Small intestine (tissue), 7 donors: ENCODE results near the gene PHLDB1. TPM values are rescaled to one million over a fixed set of nuclear protein-coding genes. Genes with fewer than 3 reads are reported as not detected.

Experiments
- DNase-seq, 2 donors: peaks; one replicate each; pipeline versions ENCODE4 v3.0.0 to v3.0.0-alpha.2; 2013
- FAIRE-seq: peaks from 2 replicates; lab custom pipeline; 2012; peaks lifted over from hg19 to GRCh38; lab: Jason Lieb, UNC
- H3K27ac ChIP-seq, 3 donors: one replicate each; pipeline ENCODE4 v1.5.1; 2013; ENCODE audit warnings: low read length in 2 of 3, mild to moderate bottlenecking in 2 of 3, control low read depth in 1 of 3, inconsistent platforms in 1 of 3, low read depth in 1 of 3, moderate library complexity in 1 of 3
- H3K27me3 ChIP-seq, 3 donors: one replicate each; pipeline ENCODE4 v1.6.1; 2013; ENCODE audit warnings: low read length in 3 of 3, inconsistent platforms in 1 of 3; ENCODE audit not compliant: control insufficient read depth in 3 of 3, insufficient read depth in 3 of 3
- H3K36me3 ChIP-seq, 3 donors: one replicate each; pipeline ENCODE4 v1.6.1; 2013; ENCODE audit warnings: low read length in 3 of 3, inconsistent platforms in 1 of 3, low read depth in 1 of 3, mild to moderate bottlenecking in 1 of 3, moderate library complexity in 1 of 3; ENCODE audit not compliant: control insufficient read depth in 3 of 3, insufficient read depth in 2 of 3
- H3K4me1 ChIP-seq, 3 donors: one replicate each; pipeline ENCODE4 v1.6.1; 2013; ENCODE audit warnings: low read length in 2 of 3, inconsistent platforms in 1 of 3, low read depth in 1 of 3, mild to moderate bottlenecking in 1 of 3, moderate library complexity in 1 of 3; ENCODE audit not compliant: control insufficient read depth in 3 of 3, insufficient read depth in 2 of 3
- H3K4me3 ChIP-seq, 3 donors: one replicate each; pipeline ENCODE4 v1.5.1; 2013; ENCODE audit warnings: low read length in 3 of 3, control low read depth in 1 of 3, inconsistent platforms in 1 of 3, low read depth in 1 of 3, mild to moderate bottlenecking in 1 of 3, moderate library complexity in 1 of 3
- H3K9me3 ChIP-seq, 2 donors: one replicate each; pipeline ENCODE4 v1.6.1; 2013; ENCODE audit warnings: low read depth in 1 of 2, low read length in 1 of 2; ENCODE audit not compliant: control insufficient read depth in 2 of 2, insufficient read depth in 1 of 2
- WGBS, 3 donors: extraction: QIAGEN DNeasy Blood & Tissue Kit; methylation state at CpG; one replicate each; pipeline ENCODE4 v1.1.7; 2013; 5-methylcytosine and 5-hydroxymethylcytosine counted together
- polyA plus RNA-seq, 4 donors: library from polyadenylated mRNA; stranded (reverse) in 3 of 4; unstranded in 1 of 4; fragments of 200-250 nt in 3 of 4; fragments of 120-200 nt in 1 of 4; gene quantifications; one replicate each; pipeline versions ENCODE4 v1.2.1 to v1.2.3, GENCODE V29; 2013
- donor health status: healthy with polysubstance abuse.
- donor health status: control.
- donor health status: control.
- donor health status: Bipolar disorder and iron deficiency.
- donor health status: healthy.

The PHLDB1 gene
- polyA plus RNA-seq, 4 donors = 14.1 to 30.7 (median 21.9) TPM

GRCh38 chr11:118621784-118622375 is 14.5 kb downstream of the PHLDB1 start:
- peak overlapping the region in 2 of 3 donors; percentile 37 to 52 for H3K4me3 ChIP-seq
- H3K27me3 ChIP-seq = peaks cover 0 to 2% (median 0%) of the 10 kb centered on the region in 3 donors
- no peak for DNase-seq
- 59 to 80% (median 75%) methylated on average over 4 of the region's 4 CpGs for WGBS, 3 donors
- no peak for FAIRE-seq
- no peaks in the 10 kb centered on the region for H3K9me3 ChIP-seq
- peaks cover 0 to 25% (median 0%) of the 10 kb centered on the region in 3 donors for H3K36me3 ChIP-seq
- H3K27ac ChIP-seq = peak overlapping the region in 2 of 3 donors; percentile 63 to 76
- peaks cover 2 to 37% (median 16%) of the 10 kb centered on the region in 3 donors for H3K4me1 ChIP-seq

- peak overlapping the region in 2 of 3 donors; percentile 36 to 76 for H3K27ac ChIP-seq
- 26 to 50% (median 47%) methylated on average over 9 of the region's 9 CpGs for WGBS, 3 donors
- H3K4me3 ChIP-seq = peak overlapping the region in 1 of 3 donors; percentile 52
- peaks cover 2 to 35% (median 16%) of the 10 kb centered on the region in 3 donors for H3K4me1 ChIP-seq
- peaks cover 0 to 2% (median 0%) of the 10 kb centered on the region in 3 donors for H3K27me3 ChIP-seq
- no peaks in the 10 kb centered on the region for H3K9me3 ChIP-seq
- peaks cover 0 to 28% (median 0%) of the 10 kb centered on the region in 3 donors for H3K36me3 ChIP-seq
- FAIRE-seq = no peak
- DNase-seq = peak; percentile 25 to 63
Measured at GRCh38 chr11:118622376-118623268, 15.2 kb downstream of the PHLDB1 start.

GRCh38 chr11:118623269-118623655 is 15.8 kb downstream of the PHLDB1 start:
- no peak for DNase-seq
- H3K27ac ChIP-seq = peak overlapping the region in 2 of 3 donors; percentile 19 to 76

GRCh38 chr11:118625036-118625690 is 17.7 kb downstream of the PHLDB1 start:
- WGBS, 3 donors = 28 to 60% (median 43%) methylated on average over 6 of the region's 6 CpGs
- Histone ChIP-seq H3K4me3 (no peak overlapping the region), H3K36me3 (peaks cover 0 to 41% (median 0%) of the 10 kb centered on the region in 3 donors), H3K4me1 (peaks cover 4 to 33% (median 16%) of the 10 kb centered on the region in 3 donors), H3K9me3 (no peaks in the 10 kb centered on the region), H3K27me3 (peaks cover 0 to 2% (median 0%) of the 10 kb centered on the region in 3 donors), H3K27ac (peak overlapping the region in 1 of 3 donors; percentile 6)
- FAIRE-seq (no peak), DNase-seq (no peak)

More at GRCh38 chr11:118623269-118623655, 15.8 kb downstream of the PHLDB1 start:
- peaks cover 2 to 30% (median 16%) of the 10 kb centered on the region in 3 donors for H3K4me1 ChIP-seq
- no peaks in the 10 kb centered on the region for H3K9me3 ChIP-seq
- WGBS, 3 donors = 20 to 43% (median 37%) methylated on average over 4 of the region's 4 CpGs
- no peak overlapping the region for H3K4me3 ChIP-seq
- H3K36me3 ChIP-seq = peaks cover 0 to 33% (median 0%) of the 10 kb centered on the region in 3 donors
- FAIRE-seq = no peak
- H3K27me3 ChIP-seq = peaks cover 0 to 2% (median 0%) of the 10 kb centered on the region in 3 donors

GRCh38 chr11:118625976-118626375 is 18.6 kb downstream of the PHLDB1 start:
- Histone ChIP-seq H3K9me3 (no peaks in the 10 kb centered on the region), H3K4me3 (no peak overlapping the region), H3K27ac (no peak overlapping the region), H3K4me1 (peaks cover 2 to 31% (median 12%) of the 10 kb centered on the region in 3 donors), H3K36me3 (peaks cover 0 to 43% (median 0%) of the 10 kb centered on the region in 3 donors), H3K27me3 (no peaks in the 10 kb centered on the region)
- no peak for DNase-seq
- no peak for FAIRE-seq
- 58 to 74% (median 71%) methylated on average over 2 of the region's 2 CpGs for WGBS, 3 donors

- H3K27me3 ChIP-seq = no peaks in the 10 kb centered on the region
- H3K4me1 ChIP-seq = peaks cover 4 to 38% (median 7%) of the 10 kb centered on the region in 3 donors
- H3K4me3 ChIP-seq = no peak overlapping the region
- H3K36me3 ChIP-seq = peaks cover 0 to 59% (median 0%) of the 10 kb centered on the region in 3 donors
- no peaks in the 10 kb centered on the region for H3K9me3 ChIP-seq
- no peak for DNase-seq
- 93 to 96% (median 94%) methylated on average over 10 of the region's 10 CpGs for WGBS, 3 donors
- no peak overlapping the region for H3K27ac ChIP-seq
- FAIRE-seq = no peak
Measured at GRCh38 chr11:118627566-118627965, 20.2 kb downstream of the PHLDB1 start.

- Histone ChIP-seq H3K36me3 (peaks cover 0 to 62% (median 0%) of the 10 kb centered on the region in 3 donors), H3K4me3 (no peak overlapping the region), H3K27me3 (no peaks in the 10 kb centered on the region), H3K27ac (no peak overlapping the region), H3K4me1 (peaks cover 4 to 36% (median 7%) of the 10 kb centered on the region in 3 donors), H3K9me3 (no peaks in the 10 kb centered on the region)
- no peak for DNase-seq
- WGBS, 3 donors = 94 to 95% (median 95%) methylated on average over 20 of the region's 20 CpGs
- FAIRE-seq = no peak
Measured at GRCh38 chr11:118628031-118628430, 20.6 kb downstream of the PHLDB1 start.

GRCh38 chr11:118628432-118628831 is 21.0 kb downstream of the PHLDB1 start:
- Histone ChIP-seq H3K4me1 (peaks cover 4 to 38% (median 7%) of the 10 kb centered on the region in 3 donors), H3K4me3 (no peak overlapping the region), H3K27me3 (no peaks in the 10 kb centered on the region), H3K27ac (no peak overlapping the region), H3K36me3 (peaks cover 0 to 62% (median 0%) of the 10 kb centered on the region in 3 donors), H3K9me3 (no peaks in the 10 kb centered on the region)
- 91 to 95% (median 91%) methylated on average over 13 of the region's 13 CpGs for WGBS, 3 donors
- FAIRE-seq (no peak), DNase-seq (no peak)
